Loucy (cell line): ENCODE measurements around the gene DIDO1.

ENCODE experiments used
- H2AFZ ChIP-seq: fragments of 200-600 bp; sonication (generic); 2 replicates; pipeline ENCODE4 v1.6.0; 2016; ENCODE audit warnings: antibody characterized with exemption, mild to moderate bottlenecking, low read length, moderate library complexity
- H3F3A ChIP-seq: fragments of 200-600 bp; 2 replicates; pipeline ENCODE4 v1.6.0; 2016; ENCODE audit warnings: antibody characterized with exemption, low read depth, mild to moderate bottlenecking
- H3K27me3 ChIP-seq: fragments of 200-600 bp; sonication (generic); 2 replicates; pipeline ENCODE4 v1.6.1; 2014; ENCODE audit warnings: low read length, mild to moderate bottlenecking; ENCODE audit not compliant: insufficient read depth, poor library complexity, severe bottlenecking
- H3K36me3 ChIP-seq: fragments of 200-600 bp; sonication (generic); 2 replicates; pipeline ENCODE4 v1.6.1; 2016; ENCODE audit warnings: low read length; ENCODE audit not compliant: insufficient read depth
- H3K4me1 ChIP-seq: fragments of 200-600 bp; sonication (generic); 2 replicates; pipeline ENCODE4 v1.5.1; 2014; ENCODE audit warnings: low read length, mild to moderate bottlenecking; ENCODE audit not compliant: insufficient read depth, poor library complexity, severe bottlenecking
- H3K4me2 ChIP-seq: fragments of 200-600 bp; sonication (generic); 2 replicates; pipeline ENCODE4 v1.6.0; 2014; ENCODE audit warnings: antibody characterized with exemption, low read length, low read depth, mild to moderate bottlenecking; ENCODE audit not compliant: poor library complexity, severe bottlenecking
- H3K4me3 ChIP-seq: fragments of 200-600 bp; sonication (generic); 2 replicates; pipeline ENCODE4 v1.5.1; 2014; ENCODE audit warnings: low read length, mild to moderate bottlenecking, mixed read lengths; ENCODE audit not compliant: poor library complexity, severe bottlenecking
- H3K79me2 ChIP-seq: fragments of 200-600 bp; sonication (generic); 2 replicates; pipeline ENCODE4 v1.6.1; 2014; ENCODE audit warnings: low read length; ENCODE audit not compliant: insufficient read depth
- H3K9ac ChIP-seq: fragments of 200-600 bp; sonication (generic); 2 replicates; pipeline ENCODE4 v1.6.0; 2014; ENCODE audit warnings: mild to moderate bottlenecking, low read depth, low read length, moderate library complexity; ENCODE audit not compliant: poor library complexity, severe bottlenecking
- H3K9me2 ChIP-seq: fragments of 200-600 bp; sonication (generic); replicated peaks from 2 replicates; pipeline ENCODE4 v1.6.1; 2016; ENCODE audit warnings: low read depth, low read length, mixed read lengths
- H3K9me3 ChIP-seq: fragments of 200-600 bp; sonication (generic); 2 replicates; pipeline ENCODE4 v1.6.1; 2014; ENCODE audit warnings: mild to moderate bottlenecking, antibody characterized with exemption, low read length, low read depth; ENCODE audit not compliant: insufficient read depth
- H4K20me1 ChIP-seq: fragments of 200-600 bp; sonication (generic); 2 replicates; pipeline ENCODE4 v1.6.0; 2014; ENCODE audit warnings: antibody characterized with exemption, low read length, mild to moderate bottlenecking; ENCODE audit not compliant: insufficient read depth, poor library complexity, severe bottlenecking
- EZH2phosphoT487 ChIP-seq: fragments of 200-600 bp; IDR thresholded peaks from 2 replicates; pipeline ENCODE4 v1.6.1; 2018; ENCODE audit warnings: antibody characterized with exemption, mild to moderate bottlenecking, moderate library complexity, borderline replicate concordance
- TF ChIP-seq, protein P1 (sequence below): fragments of 200-600 bp; sonication (generic); conservative IDR thresholded peaks from 2 replicates; pipeline ENCODE4 v1.5.1; 2014; ENCODE audit warnings: mild to moderate bottlenecking, antibody characterized with exemption, low read length

The DIDO1 gene

DNA sequence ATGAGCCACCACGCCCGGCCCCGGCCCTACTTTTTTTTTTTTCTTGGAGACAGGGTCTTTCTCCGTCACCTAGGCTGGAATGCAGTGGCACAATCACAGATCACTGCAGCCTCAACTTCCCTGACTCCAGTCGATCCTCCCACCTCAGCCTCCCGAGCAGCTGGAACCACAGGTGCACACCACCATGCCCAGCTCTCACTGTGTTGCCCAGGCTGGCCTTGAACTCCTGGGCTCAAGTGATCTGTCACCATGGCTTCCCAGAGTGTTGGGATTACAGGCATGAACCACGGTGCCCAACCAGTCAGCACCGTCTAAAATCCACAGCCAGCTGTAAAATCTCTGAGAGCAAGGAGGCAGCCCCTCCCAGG, 43.6 kb upstream of the DIDO1 start:
- Histone ChIP-seq H3F3A (no peaks in the 10 kb centered on the region), H3K27me3 (no peaks in the 10 kb centered on the region), H3K9ac (no peak overlapping the region), H3K4me2 (no peak overlapping the region), H3K36me3 (peaks cover 3% of the 10 kb centered on the region; the same call in 1 of the 2 replicates), H4K20me1 (peaks cover 2% of the 10 kb centered on the region), H2AFZ (no peak overlapping the region), H3K4me1 (peaks cover 3% of the 10 kb centered on the region), H3K79me2 (no peaks in the 10 kb centered on the region), H3K9me2 (no peaks in the 10 kb centered on the region), H3K9me3 (no peaks in the 10 kb centered on the region), H3K4me3 (no peak overlapping the region)
- TF ChIP-seq, protein P1, sequence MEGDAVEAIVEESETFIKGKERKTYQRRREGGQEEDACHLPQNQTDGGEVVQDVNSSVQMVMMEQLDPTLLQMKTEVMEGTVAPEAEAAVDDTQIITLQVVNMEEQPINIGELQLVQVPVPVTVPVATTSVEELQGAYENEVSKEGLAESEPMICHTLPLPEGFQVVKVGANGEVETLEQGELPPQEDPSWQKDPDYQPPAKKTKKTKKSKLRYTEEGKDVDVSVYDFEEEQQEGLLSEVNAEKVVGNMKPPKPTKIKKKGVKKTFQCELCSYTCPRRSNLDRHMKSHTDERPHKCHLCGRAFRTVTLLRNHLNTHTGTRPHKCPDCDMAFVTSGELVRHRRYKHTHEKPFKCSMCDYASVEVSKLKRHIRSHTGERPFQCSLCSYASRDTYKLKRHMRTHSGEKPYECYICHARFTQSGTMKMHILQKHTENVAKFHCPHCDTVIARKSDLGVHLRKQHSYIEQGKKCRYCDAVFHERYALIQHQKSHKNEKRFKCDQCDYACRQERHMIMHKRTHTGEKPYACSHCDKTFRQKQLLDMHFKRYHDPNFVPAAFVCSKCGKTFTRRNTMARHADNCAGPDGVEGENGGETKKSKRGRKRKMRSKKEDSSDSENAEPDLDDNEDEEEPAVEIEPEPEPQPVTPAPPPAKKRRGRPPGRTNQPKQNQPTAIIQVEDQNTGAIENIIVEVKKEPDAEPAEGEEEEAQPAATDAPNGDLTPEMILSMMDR, result no peak
- no peak for TF ChIP-seq EZH2phosphoT487

DNA sequence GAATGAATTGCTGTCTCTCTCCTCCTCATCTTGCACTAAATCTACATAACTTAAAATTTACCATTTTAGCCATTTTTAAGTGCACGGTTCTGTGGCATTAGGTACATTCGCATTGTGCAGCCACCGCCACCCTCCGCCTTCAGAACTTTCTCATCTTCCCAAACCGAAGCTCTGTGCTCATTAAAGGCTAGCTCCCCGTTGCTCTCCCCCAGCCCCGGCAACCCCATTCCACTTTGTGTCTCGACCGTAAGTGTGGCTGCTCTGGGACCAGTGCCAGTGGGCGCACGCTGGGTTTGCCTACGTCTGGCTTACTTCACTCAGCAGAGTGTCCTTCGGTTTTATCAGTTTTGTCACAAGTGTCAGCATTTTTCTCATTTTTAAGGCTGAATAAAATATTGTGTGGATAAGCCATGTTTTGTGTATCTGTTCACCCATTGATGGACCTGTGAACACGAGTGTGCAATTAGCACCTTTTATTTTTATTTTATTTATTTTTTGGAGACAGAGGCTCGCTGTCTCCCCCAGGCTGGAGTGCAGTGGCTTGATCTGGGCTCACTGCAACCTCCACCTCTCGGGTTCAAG, 43.0 kb upstream of the DIDO1 start:
- Histone ChIP-seq H4K20me1 (peaks cover 2% of the 10 kb centered on the region), H3K4me3 (no peak overlapping the region), H3K9ac (no peak overlapping the region), H3K79me2 (no peaks in the 10 kb centered on the region), H3K4me2 (no peak overlapping the region), H3K27me3 (no peaks in the 10 kb centered on the region), H3F3A (no peaks in the 10 kb centered on the region), H3K9me3 (no peaks in the 10 kb centered on the region), H3K4me1 (no peaks in the 10 kb centered on the region), H3K36me3 (peaks cover 7% of the 10 kb centered on the region; the same call in 1 of the 2 replicates), H2AFZ (no peak overlapping the region), H3K9me2 (no peaks in the 10 kb centered on the region)
- no peak for TF ChIP-seq EZH2phosphoT487
- TF ChIP-seq, protein P1, result no peak

DNA sequence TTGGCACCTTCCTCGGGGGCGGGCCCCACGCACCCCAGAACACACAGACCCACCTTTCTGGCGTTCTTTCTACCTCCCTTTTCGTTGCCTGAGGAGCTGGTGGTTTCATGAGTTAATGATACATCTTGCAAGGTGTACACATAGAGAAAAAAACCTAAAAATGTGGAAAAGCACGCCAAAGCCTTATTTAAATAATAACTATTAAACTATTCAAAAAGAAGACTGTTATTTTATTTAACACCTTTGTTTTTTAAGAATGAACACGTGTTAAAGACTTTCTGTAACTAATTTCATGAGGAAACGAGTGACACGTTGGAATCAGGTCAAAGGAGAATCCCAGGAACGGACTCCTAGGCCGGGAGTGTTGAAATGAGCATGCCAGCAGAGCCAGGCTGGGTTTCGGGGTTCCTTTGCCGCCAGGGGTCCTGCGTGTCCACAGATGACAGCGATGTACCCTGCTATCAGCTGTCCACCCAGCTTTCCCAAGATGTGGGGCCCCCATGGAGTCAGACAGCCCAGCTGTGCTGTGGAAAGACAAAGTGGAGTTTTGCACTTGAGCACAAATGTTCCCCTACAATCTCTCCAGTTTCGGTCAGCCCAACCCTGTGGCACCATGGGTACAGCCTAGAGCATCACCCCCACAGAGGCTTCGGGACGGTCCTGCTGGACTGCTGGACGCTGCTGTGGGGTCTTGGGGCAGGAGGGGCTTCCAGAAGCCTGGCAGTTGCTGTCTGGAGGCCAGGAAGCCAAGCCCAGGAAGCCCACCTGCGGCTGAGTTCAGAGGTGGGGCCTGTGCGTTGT, 42.3 kb upstream of the DIDO1 start:
- Histone ChIP-seq H4K20me1 (peaks cover 2% of the 10 kb centered on the region), H3K4me1 (no peaks in the 10 kb centered on the region), H3K9me2 (no peaks in the 10 kb centered on the region), H3K79me2 (0 out of 2 replicates have a peak, but pooled peaks cover 2% of the 10 kb centered on the region), H3F3A (no peaks in the 10 kb centered on the region), H3K9ac (no peak overlapping the region), H3K4me3 (no peak overlapping the region), H3K27me3 (no peaks in the 10 kb centered on the region), H3K9me3 (no peaks in the 10 kb centered on the region), H3K36me3 (peaks cover 13% of the 10 kb centered on the region; the same call in 1 of the 2 replicates), H3K4me2 (no peak overlapping the region), H2AFZ (no peak overlapping the region)
- TF ChIP-seq EZH2phosphoT487, result no peak
- TF ChIP-seq, protein P1, result no peak
